BE2C (cell line): ENCODE measurements around the gene OXT.

Experiments used
- DNase-seq: peaks from one replicate; pipeline ENCODE4 v3.0.0-alpha.2; 2020
- H3K27me3 ChIP-seq: fragments of 250-450 bp; sonication (Bioruptor Pico); 2 replicates; pipeline ENCODE4 v1.5.1; 2020; ENCODE audit warnings: mild to moderate bottlenecking
- H3K36me3 ChIP-seq: fragments of 250-450 bp; sonication (Bioruptor Pico); 2 replicates; pipeline ENCODE4 v1.5.1; 2020; ENCODE audit warnings: mild to moderate bottlenecking
- H3K4me1 ChIP-seq: fragments of 250-450 bp; sonication (Bioruptor Pico); 2 replicates; pipeline ENCODE4 v1.5.1; 2020
- H3K4me3 ChIP-seq: 2 replicates; pipeline ENCODE4 v1.5.1; 2011; ENCODE audit warnings: low read depth, low read length
- H3K9me3 ChIP-seq: fragments of 250-450 bp; sonication (Bioruptor Pico); 2 replicates; pipeline ENCODE4 v1.5.1; 2020
- CTCF ChIP-seq: IDR thresholded peaks from 2 replicates; pipeline ENCODE4 v1.5.1; 2012; ENCODE audit warnings: mild to moderate bottlenecking, low read depth, low read length

The OXT gene

GRCh38 chr20:3084283-3084985, 13.0 kb downstream of the OXT start, which contains the start of gene AVP:
Gene AVP (minus strand): TSS chr20:3084724. CDS start chr20:3084674, 50 bp downstream.
- no peak within 1 kb of the TSS for H3K4me3 ChIP-seq
- peaks cover 29% of the 10 kb centered on the region for H3K27me3 ChIP-seq
- no peaks in the 10 kb centered on the region for H3K36me3 ChIP-seq
- no peaks in the 10 kb centered on the region for H3K9me3 ChIP-seq
- DNase-seq: no peak
- TF ChIP-seq CTCF: no peak
- H3K4me1 ChIP-seq: no peaks in the 10 kb centered on the region

DNA sequence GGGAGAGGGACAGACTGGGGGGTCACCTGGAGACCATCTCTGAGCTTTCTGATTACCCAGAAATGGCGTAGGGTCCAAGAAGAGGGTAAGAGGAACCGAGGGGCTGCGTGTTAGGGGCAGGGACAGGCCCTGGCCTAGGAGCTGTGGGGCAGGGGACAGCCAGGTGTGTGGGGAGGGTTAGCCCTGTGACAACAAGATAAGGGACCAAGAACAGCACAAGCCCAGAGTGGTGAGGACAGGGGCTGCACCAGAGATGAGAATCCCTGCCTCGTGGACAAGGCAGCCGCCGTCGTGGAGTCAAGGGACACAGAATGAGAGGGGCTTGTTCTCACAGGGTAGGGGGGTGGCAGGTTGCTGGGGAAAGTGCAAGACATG, 13.6 kb downstream of the OXT start:
- TF ChIP-seq CTCF: no peak
- Histone ChIP-seq H3K27me3 (peaks cover 29% of the 10 kb centered on the region), H3K36me3 (no peaks in the 10 kb centered on the region), H3K9me3 (no peaks in the 10 kb centered on the region), H3K4me1 (no peaks in the 10 kb centered on the region), H3K4me3 (no peak overlapping the region)
- no peak for DNase-seq

DNA sequence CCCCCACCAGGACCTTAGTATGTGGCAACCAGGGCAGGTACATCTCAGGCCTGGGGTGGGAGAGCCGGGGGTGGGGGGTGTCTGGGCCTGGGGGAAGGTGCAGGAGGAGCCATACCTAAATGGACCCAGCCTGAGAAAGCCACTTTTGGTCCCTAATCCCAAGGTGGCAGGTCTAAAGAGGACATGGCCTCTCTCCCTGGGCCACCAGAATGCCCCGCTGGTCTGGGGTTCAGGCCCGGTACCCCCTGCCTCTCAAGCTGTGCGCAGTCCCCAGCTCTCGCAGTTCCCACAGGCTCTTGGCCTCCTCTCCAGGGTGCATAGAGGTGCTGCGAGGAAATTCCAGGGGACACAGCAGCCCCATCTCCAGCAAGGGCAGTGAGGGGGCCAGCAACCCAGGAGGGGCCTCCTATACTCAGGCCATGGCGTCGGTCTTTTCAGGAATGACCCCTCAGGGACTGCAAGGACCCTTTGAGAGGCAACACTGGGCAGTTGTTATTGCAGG, 14.2 kb downstream of the OXT start:
- Histone ChIP-seq H3K36me3 (no peaks in the 10 kb centered on the region), H3K4me1 (no peaks in the 10 kb centered on the region), H3K27me3 (peaks cover 27% of the 10 kb centered on the region), H3K9me3 (no peaks in the 10 kb centered on the region), H3K4me3 (no peak overlapping the region)
- DNase-seq: no peak
- no peak for TF ChIP-seq CTCF

- H3K9me3 ChIP-seq: no peaks in the 10 kb centered on the region
- no peak overlapping the region for H3K4me3 ChIP-seq
- DNase-seq: no peak
- no peaks in the 10 kb centered on the region for H3K36me3 ChIP-seq
- H3K4me1 ChIP-seq: no peaks in the 10 kb centered on the region; the same call in 1 of the 2 replicates
- H3K27me3 ChIP-seq: peaks cover 9% of the 10 kb centered on the region
- TF ChIP-seq CTCF: no peak
These were observed 16.6 kb downstream of the OXT start for GRCh38 chr20:3088031-3088430.

- DNase-seq: no peak
- Histone ChIP-seq H3K4me1 (no peaks in the 10 kb centered on the region; the same call in 1 of the 2 replicates), H3K36me3 (no peaks in the 10 kb centered on the region), H3K27me3 (no peaks in the 10 kb centered on the region; the same call in 1 of the 2 replicates), H3K4me3 (no peak overlapping the region), H3K9me3 (no peaks in the 10 kb centered on the region)
- TF ChIP-seq CTCF: no peak
These were observed 19.1 kb downstream of the OXT start for GRCh38 chr20:3090565-3090964.
